Memory B cell (primary cell): ENCODE results near the gene NFKBIL1.
"Not testable (repeated sequence)": the region's sequence is repeated elsewhere in the genome, so short reads cannot be mapped to it uniquely, and the experiment has no call there.

ENCODE experiments used
- ATAC-seq: fragments of 150-1000 bp; cut with Tn5 transposase; 2 replicates; pipeline ENCODE4 v1.10.0; 2021; ENCODE audit warnings: low read depth, mild to moderate bottlenecking, moderate library complexity
- DNase-seq, 2 donors: peaks; one replicate each; pipeline ENCODE4 v3.0.0; 2022; ENCODE audit warnings: low spot score in 2 of 2
- H3K27ac Mint-ChIP-seq: one replicate; pipeline ENCODE4 v1.8.0; 2022; ENCODE audit warnings: mild to moderate bottlenecking, moderate library complexity, mixed read lengths
- H3K27me3 Mint-ChIP-seq: one replicate; pipeline ENCODE4 v1.8.0; 2022; ENCODE audit warnings: mixed read lengths
- H3K36me3 Mint-ChIP-seq: one replicate; pipeline ENCODE4 v1.8.0; 2022; ENCODE audit warnings: mild to moderate bottlenecking, mixed read lengths
- H3K4me1 Mint-ChIP-seq: one replicate; pipeline ENCODE4 v1.8.0; 2022; ENCODE audit warnings: mixed read lengths
- H3K4me3 Mint-ChIP-seq: one replicate; pipeline ENCODE4 v1.8.0; 2022; ENCODE audit warnings: mild to moderate bottlenecking, moderate library complexity, mixed read lengths
- H3K9me3 Mint-ChIP-seq: one replicate; pipeline ENCODE4 v1.8.0; 2022; ENCODE audit warnings: mixed read lengths

NFKBIL1 gene, protein sequence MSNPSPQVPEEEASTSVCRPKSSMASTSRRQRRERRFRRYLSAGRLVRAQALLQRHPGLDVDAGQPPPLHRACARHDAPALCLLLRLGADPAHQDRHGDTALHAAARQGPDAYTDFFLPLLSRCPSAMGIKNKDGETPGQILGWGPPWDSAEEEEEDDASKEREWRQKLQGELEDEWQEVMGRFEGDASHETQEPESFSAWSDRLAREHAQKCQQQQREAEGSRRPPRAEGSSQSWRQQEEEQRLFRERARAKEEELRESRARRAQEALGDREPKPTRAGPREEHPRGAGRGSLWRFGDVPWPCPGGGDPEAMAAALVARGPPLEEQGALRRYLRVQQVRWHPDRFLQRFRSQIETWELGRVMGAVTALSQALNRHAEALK

DNA sequence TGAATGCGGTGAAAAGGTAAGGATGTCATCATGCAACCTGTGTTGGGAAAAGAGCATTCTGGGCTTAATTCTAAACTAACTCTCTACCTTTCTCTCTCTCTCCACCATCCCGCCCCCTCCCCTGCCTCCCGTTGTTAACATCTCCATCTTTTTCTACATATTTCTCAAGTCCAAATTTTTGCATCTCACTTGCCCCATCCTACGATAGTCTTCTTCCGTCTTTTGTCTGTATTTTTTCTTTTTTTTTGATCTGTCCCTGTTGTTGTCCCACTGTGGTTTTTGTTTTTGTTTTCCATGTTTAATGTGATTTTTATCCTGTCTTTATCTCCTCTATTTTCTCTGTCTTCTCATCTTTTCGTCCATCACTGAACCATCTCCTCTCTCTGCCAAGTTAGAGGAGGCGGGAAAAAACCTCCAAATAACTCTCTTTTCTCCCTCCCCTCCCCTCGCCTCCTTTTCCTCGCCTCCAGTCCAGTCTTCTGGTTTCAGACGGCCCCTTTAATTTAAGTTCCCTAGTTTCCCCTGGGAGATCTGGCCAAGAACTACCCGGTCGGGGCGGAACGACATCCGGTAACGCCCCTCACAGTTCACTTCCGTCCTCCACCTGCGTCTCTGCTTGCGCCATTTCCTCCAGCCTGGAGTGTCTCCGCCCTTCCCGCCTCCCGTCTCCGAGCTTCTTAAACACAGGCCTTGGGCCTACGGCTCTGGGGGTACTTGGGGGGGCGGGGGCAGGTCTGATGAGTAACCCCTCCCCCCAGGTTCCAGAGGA, at the start of gene NFKBIL1:
NFKBIL1 (plus strand) TSS at position 651 of the 769 bp plus-strand sequence; CDS start at position 738, 87 bp downstream.
- Mint-ChIP-seq H3K27me3 (no peaks in the 10 kb centered on the region), H3K36me3 (no peaks in the 10 kb centered on the region), H3K27ac (peak within 1 kb of the TSS; percentile 89), H3K4me1 (peaks cover 24% of the 10 kb centered on the region), H3K4me3 (peak within 1 kb of the TSS; percentile 89), H3K9me3 (no peaks in the 10 kb centered on the region)
- peak; percentile 74 to 86 for DNase-seq
- peak; percentile 89 for ATAC-seq

GRCh38 chr6:31498748-31499147, 48.7 kb upstream of the NFKBIL1 start:
- no peaks in the 10 kb centered on the region for H3K9me3 Mint-ChIP-seq
- H3K27me3 Mint-ChIP-seq: no peaks in the 10 kb centered on the region
- peak overlapping the region; percentile 13 for H3K27ac Mint-ChIP-seq
- H3K4me3 Mint-ChIP-seq: peak overlapping the region; percentile 87
- no peak for ATAC-seq
- no peaks in the 10 kb centered on the region for H3K36me3 Mint-ChIP-seq
- peaks cover 46% of the 10 kb centered on the region for H3K4me1 Mint-ChIP-seq
- DNase-seq: no peak

GRCh38 chr6:31499648-31500047, 47.8 kb upstream of the NFKBIL1 start:
- not testable (repeated sequence) for H3K9me3 Mint-ChIP-seq, H3K27me3 Mint-ChIP-seq, H3K36me3 Mint-ChIP-seq, ATAC-seq, DNase-seq
- H3K4me3 Mint-ChIP-seq: peak overlapping the region; percentile 87
- H3K4me1 Mint-ChIP-seq: peaks cover 47% of the 10 kb centered on the region
- peak overlapping the region; percentile 13 for H3K27ac Mint-ChIP-seq

- H3K27ac Mint-ChIP-seq: no peak overlapping the region
- no peak overlapping the region for H3K4me3 Mint-ChIP-seq
- no peaks in the 10 kb centered on the region for H3K9me3 Mint-ChIP-seq
- DNase-seq (no peak), ATAC-seq (no peak)
- H3K36me3 Mint-ChIP-seq: peaks cover 14% of the 10 kb centered on the region
- H3K4me1 Mint-ChIP-seq: peaks cover 36% of the 10 kb centered on the region
- no peaks in the 10 kb centered on the region for H3K27me3 Mint-ChIP-seq
These were observed 44.8 kb upstream of the NFKBIL1 start for GRCh38 chr6:31502586-31502985.

DNA sequence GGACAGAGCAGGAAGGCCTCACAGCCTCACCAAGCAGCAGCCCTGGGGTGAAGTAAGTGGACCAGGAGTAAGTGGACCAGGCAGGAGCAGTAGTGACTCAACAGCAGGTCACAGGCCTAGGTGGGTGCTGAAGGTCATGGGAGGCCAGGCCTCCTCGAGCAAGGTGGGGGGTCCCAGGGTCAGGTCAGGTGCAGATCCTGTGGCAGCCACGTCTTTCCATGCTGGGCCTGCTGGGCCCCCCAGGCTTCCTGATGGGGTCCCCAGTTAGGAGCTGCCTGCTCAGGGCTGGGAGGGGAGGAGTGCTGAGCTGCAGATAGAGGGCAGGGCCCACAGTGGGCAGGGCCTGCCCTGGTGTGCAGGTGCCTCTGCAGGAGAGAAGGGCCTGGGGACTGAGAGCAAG, 38.4 kb upstream of the NFKBIL1 start:
- not testable (repeated sequence) for H3K27me3 Mint-ChIP-seq, H3K4me3 Mint-ChIP-seq, H3K9me3 Mint-ChIP-seq, ATAC-seq, H3K4me1 Mint-ChIP-seq, DNase-seq
- H3K36me3 Mint-ChIP-seq: peaks cover 39% of the 10 kb centered on the region
- H3K27ac Mint-ChIP-seq: peak overlapping the region; percentile 48

- peaks cover 38% of the 10 kb centered on the region for H3K36me3 Mint-ChIP-seq
- H3K27ac Mint-ChIP-seq: no peak overlapping the region
- H3K4me1 Mint-ChIP-seq: peaks cover 4% of the 10 kb centered on the region
- no peak for DNase-seq
- ATAC-seq: no peak
- no peaks in the 10 kb centered on the region for H3K9me3 Mint-ChIP-seq
- H3K27me3 Mint-ChIP-seq: no peaks in the 10 kb centered on the region
- no peak overlapping the region for H3K4me3 Mint-ChIP-seq
These were observed 37.4 kb upstream of the NFKBIL1 start for GRCh38 chr6:31510007-31510406.

DNA sequence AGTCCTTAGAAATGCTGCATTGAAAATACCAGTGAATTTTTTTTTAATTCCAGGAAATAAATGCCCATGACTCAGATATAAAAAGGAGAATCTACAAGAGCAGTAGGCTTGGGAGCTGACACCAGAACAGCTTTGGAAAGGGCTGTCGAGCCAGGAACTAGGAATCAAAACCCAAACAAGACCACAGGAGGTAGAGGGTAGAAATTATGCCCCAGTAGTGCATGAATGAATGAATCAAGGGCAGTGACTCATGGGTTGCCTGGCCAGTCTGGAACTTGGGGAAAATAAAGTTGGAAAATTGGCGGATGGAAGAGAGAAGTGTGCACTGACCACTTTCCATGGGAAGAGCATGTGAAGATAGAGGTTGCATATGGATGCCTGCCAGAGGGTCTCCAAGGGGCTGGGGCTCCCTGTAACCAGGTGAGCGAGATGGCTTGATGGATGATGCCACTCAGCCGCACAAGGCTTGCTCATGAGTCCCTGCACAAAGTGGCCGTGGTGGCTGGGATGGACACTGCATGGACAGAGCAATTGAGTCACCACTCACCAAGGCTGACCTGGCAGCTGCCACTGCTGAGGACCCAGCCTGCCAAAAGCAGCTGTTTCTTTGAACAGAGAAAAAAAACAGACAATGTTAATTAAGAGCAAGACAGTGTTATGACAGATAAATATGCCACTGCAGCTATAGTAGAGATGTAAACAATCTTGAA, 33.8 kb upstream of the NFKBIL1 start:
- no peak overlapping the region for H3K4me3 Mint-ChIP-seq
- no peaks in the 10 kb centered on the region for H3K9me3 Mint-ChIP-seq
- DNase-seq: no peak
- ATAC-seq: no peak
- H3K36me3 Mint-ChIP-seq: peaks cover 20% of the 10 kb centered on the region
- H3K27me3 Mint-ChIP-seq: peaks cover 5% of the 10 kb centered on the region
- H3K27ac Mint-ChIP-seq: no peak overlapping the region
- H3K4me1 Mint-ChIP-seq: peaks cover 2% of the 10 kb centered on the region

GRCh38 chr6:31521835-31522234, 25.6 kb upstream of the NFKBIL1 start:
- Mint-ChIP-seq H3K27me3 (no peaks in the 10 kb centered on the region), H3K36me3 (no peaks in the 10 kb centered on the region), H3K27ac (no peak overlapping the region), H3K4me1 (peaks cover 3% of the 10 kb centered on the region), H3K4me3 (no peak overlapping the region), H3K9me3 (no peaks in the 10 kb centered on the region)
- no peak for DNase-seq
- no peak for ATAC-seq

DNA sequence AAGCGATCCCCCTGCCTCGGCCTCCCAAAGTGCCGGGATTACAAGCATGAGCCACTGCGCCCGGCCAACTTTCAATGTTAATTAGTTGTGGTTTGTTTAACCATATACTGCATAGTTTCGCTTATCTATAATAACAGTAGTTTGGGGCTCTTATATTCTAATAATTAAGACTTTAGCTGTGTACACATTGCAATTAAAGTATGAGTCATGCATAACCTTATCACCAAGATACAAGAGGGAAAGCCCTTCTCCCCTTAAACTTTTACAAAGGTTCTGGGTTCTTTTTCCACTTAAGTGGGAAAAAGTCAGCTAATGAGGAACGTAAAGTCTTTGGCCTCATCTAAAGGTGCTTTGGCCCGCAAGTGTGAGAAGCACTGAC, 21.9 kb upstream of the NFKBIL1 start:
- peaks cover 6% of the 10 kb centered on the region for H3K4me1 Mint-ChIP-seq
- ATAC-seq: no peak
- no peaks in the 10 kb centered on the region for H3K27me3 Mint-ChIP-seq
- no peak overlapping the region for H3K27ac Mint-ChIP-seq
- H3K4me3 Mint-ChIP-seq: no peak overlapping the region
- H3K9me3 Mint-ChIP-seq: no peaks in the 10 kb centered on the region
- peaks cover 5% of the 10 kb centered on the region for H3K36me3 Mint-ChIP-seq
- DNase-seq: no peak

GRCh38 chr6:31525932-31526591, 21.3 kb upstream of the NFKBIL1 start:
- DNase-seq: no peak
- Mint-ChIP-seq H3K36me3 (peaks cover 9% of the 10 kb centered on the region), H3K4me1 (peaks cover 9% of the 10 kb centered on the region), H3K27ac (no peak overlapping the region), H3K9me3 (no peaks in the 10 kb centered on the region), H3K4me3 (no peak overlapping the region), H3K27me3 (no peaks in the 10 kb centered on the region)
- ATAC-seq: no peak

- ATAC-seq: no peak
- peak overlapping the region; percentile 60 for H3K27ac Mint-ChIP-seq
- peaks cover 18% of the 10 kb centered on the region for H3K36me3 Mint-ChIP-seq
- DNase-seq: no peak
- H3K9me3 Mint-ChIP-seq: no peaks in the 10 kb centered on the region
- H3K27me3 Mint-ChIP-seq: no peaks in the 10 kb centered on the region
- H3K4me3 Mint-ChIP-seq: no peak overlapping the region
- H3K4me1 Mint-ChIP-seq: peaks cover 13% of the 10 kb centered on the region
These were observed 19.1 kb upstream of the NFKBIL1 start for GRCh38 chr6:31528307-31528777.

DNA sequence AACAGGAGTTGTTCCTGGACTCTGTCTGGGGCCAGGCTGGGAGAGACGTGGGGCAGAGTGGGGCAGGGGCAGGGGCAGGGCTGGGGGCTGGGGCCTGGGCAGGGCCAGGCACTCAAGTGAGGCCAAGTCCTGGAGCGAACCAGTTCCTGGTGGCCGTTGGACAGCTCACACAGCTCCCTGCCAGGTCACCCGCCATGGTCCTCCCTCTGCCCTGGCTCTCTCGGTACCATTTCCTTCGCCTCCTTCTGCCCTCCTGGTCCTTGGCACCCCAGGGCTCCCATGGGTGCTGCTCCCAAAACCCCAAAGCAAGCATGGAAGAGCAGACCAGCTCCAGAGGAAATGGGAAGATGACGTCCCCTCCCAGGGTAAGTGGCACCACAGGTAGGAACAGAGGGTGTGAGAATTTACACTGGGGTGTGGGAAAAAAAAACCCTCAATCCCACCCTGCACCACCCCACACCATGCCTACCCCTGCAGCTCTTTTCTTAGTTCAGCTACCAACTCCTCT, 18.5 kb upstream of the NFKBIL1 start, which contains the start of gene MCCD1:
MCCD1 (plus strand) TSS at position 142 of the 508 bp plus-strand sequence; CDS start at position 195, 53 bp downstream.
- no peak for ATAC-seq
- Mint-ChIP-seq H3K4me1 (peaks cover 14% of the 10 kb centered on the region), H3K27ac (peak within 1 kb of the TSS; percentile 60), H3K36me3 (peaks cover 19% of the 10 kb centered on the region), H3K4me3 (no peak within 1 kb of the TSS), H3K27me3 (no peaks in the 10 kb centered on the region), H3K9me3 (no peaks in the 10 kb centered on the region)
- DNase-seq: no peak

DNA sequence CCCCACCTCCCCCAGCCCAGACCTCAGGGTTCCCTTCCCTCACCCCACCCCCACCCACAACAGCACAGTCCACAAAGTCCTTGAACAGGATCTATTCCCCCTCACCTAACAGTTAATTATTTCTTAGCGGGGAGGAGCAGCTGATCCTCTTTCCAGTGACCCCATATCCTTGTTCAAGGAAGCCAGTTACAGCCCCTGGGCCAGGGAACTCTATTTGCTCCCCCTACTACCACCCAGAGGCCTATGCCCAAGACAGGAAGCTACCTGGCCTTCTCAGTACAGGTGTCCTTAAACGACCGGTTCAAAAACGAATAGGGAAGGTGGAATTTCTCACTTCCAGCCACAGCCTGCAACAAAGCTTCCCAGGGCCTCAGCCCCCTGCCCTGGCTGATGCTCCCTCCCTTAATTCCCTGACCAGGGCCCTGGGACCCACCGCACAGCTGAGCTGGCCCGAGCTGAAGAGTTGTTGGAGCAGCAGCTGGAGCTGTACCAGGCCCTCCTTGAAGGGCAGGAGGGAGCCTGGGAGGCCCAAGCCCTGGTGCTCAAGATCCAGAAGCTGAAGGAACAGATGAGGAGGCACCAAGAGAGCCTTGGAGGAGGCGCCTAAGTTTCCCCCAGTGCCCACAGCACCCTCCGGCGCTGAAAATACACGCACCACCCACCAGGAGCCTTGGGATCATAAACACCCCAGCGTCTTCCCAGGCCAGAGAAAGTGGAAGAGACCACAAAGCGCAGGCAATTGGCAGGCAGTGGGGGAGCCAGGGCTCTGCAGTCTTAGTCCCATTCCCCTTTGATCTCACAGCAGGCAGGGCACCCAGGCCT, 17.9 kb upstream of the NFKBIL1 start:
- Mint-ChIP-seq H3K9me3 (no peaks in the 10 kb centered on the region), H3K4me3 (no peak overlapping the region), H3K27me3 (no peaks in the 10 kb centered on the region), H3K36me3 (peaks cover 21% of the 10 kb centered on the region), H3K4me1 (peaks cover 14% of the 10 kb centered on the region), H3K27ac (no peak overlapping the region)
- DNase-seq (no peak), ATAC-seq (no peak)
